Measurements from ENCODE around the gene COX8A. TPM values are rescaled to one million over a fixed set of nuclear protein-coding genes. Genes with fewer than 3 reads are reported as not detected.

Gene COX8A
- total and polyA plus RNA-seq, 7 donors: 419 to 1,691 (median 659) TPM

GRCh38 chr11:64009710-64010109, 35.3 kb downstream of the COX8A start:
- TF ChIP-seq EP300 (IDR thresholded peaks at IDR 0.05): no peak
- no peak for TF ChIP-seq POLR2AphosphoS5 (IDR thresholded peaks at IDR 0.05)
- no peak for TF ChIP-seq POLR2A (IDR thresholded peaks at IDR 0.05)
- TF ChIP-seq, protein P1, sequence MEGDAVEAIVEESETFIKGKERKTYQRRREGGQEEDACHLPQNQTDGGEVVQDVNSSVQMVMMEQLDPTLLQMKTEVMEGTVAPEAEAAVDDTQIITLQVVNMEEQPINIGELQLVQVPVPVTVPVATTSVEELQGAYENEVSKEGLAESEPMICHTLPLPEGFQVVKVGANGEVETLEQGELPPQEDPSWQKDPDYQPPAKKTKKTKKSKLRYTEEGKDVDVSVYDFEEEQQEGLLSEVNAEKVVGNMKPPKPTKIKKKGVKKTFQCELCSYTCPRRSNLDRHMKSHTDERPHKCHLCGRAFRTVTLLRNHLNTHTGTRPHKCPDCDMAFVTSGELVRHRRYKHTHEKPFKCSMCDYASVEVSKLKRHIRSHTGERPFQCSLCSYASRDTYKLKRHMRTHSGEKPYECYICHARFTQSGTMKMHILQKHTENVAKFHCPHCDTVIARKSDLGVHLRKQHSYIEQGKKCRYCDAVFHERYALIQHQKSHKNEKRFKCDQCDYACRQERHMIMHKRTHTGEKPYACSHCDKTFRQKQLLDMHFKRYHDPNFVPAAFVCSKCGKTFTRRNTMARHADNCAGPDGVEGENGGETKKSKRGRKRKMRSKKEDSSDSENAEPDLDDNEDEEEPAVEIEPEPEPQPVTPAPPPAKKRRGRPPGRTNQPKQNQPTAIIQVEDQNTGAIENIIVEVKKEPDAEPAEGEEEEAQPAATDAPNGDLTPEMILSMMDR (IDR thresholded peaks at IDR 0.05): no peak
- Histone ChIP-seq H3K4me3 (no peak overlapping the region), H3K27me3 (no peaks in the 10 kb centered on the region), H3K27ac (no peak overlapping the region), H3K4me1 (peaks cover 0 to 17% (median 17%) of the 10 kb centered on the region in 4 donors), H3K36me3 (no peaks in the 10 kb centered on the region), H3K9me3 (no peaks in the 10 kb centered on the region)
- no peak for DNase-seq
- intact Hi-C loops (cut with DNase I): loop anchor here (2.0 kb wide), 1 partner anchor 27 kb away; no protein-coding TSS in a partner anchor
- 96 to 97% methylated on average over 8 of the region's 8 CpGs for WGBS, 2 donors

DNA sequence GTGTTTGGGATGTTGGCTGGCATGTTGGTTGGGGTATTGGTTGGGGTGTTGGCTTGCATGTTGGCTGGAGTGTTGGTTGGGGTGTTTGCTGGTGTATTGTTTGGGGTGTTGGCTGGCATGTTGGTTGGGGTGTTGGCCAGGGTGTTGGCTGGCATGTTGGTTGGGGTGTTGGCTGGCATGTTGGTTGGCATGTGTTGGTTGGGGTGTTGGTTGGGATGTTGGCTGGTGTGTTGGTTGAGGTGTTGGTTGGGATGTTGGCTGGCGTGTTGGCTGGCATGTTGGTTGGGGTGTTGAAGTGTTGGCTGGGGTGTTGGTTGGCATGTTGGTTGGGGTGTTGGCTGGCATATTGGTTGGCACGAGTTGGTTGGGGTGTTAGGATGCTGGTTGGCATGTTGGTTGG, 36.4 kb downstream of the COX8A start:
- intact Hi-C loops (cut with DNase I): no loop called here
- 96 to 98% methylated on average over 2 of the region's 2 CpGs for WGBS, 2 donors
- H3K9me3 ChIP-seq: no peaks in the 10 kb centered on the region

DNA sequence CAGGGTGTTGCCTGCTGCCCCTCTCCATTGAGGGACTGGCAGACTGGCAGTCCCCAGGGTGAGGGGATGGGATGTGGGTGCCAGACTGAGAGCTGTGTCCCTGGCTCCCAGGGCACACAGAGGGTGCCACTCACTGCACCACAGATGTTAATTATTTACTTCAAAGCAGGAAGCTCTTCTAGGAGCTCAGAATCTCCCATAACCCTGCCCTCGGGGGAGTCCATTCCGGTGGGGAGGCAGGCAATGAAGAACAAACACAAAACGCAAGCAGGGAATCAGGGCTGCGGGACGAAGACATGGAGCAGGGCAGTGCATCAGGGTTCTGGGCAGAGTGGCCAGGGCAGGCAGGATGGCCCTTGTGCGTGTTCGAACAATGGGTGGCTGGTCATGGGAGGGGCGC, 37.0 kb downstream of the COX8A start:
- intact Hi-C loops (cut with DNase I): no loop called here
- WGBS, 2 donors: 46 to 81% methylated on average over 8 of the region's 8 CpGs
- peaks cover 0 to 17% (median 17%) of the 10 kb centered on the region in 4 donors for H3K4me1 ChIP-seq
- H3K27ac ChIP-seq: no peak overlapping the region
- H3K4me3 ChIP-seq: no peak overlapping the region
- H3K27me3 ChIP-seq: no peaks in the 10 kb centered on the region
- no peaks in the 10 kb centered on the region for H3K9me3 ChIP-seq
- no peak for TF ChIP-seq POLR2AphosphoS5 (IDR thresholded peaks at IDR 0.05)
- TF ChIP-seq POLR2A (IDR thresholded peaks at IDR 0.05): no peak
- TF ChIP-seq EP300 (IDR thresholded peaks at IDR 0.05): no peak
- TF ChIP-seq, protein P1 (IDR thresholded peaks at IDR 0.05): no peak
- no peaks in the 10 kb centered on the region for H3K36me3 ChIP-seq
- DNase-seq: no peak

More for the DNA sequence above, 36.4 kb downstream of the COX8A start:
- no peaks in the 10 kb centered on the region for H3K27me3 ChIP-seq
- TF ChIP-seq POLR2AphosphoS5 (IDR thresholded peaks at IDR 0.05) (no peak), EP300 (IDR thresholded peaks at IDR 0.05) (no peak), POLR2A (IDR thresholded peaks at IDR 0.05) (no peak)
- TF ChIP-seq, protein P1 (IDR thresholded peaks at IDR 0.05): no peak
- no peak overlapping the region for H3K27ac ChIP-seq
- H3K4me1 ChIP-seq: peaks cover 0 to 17% (median 17%) of the 10 kb centered on the region in 4 donors
- H3K36me3 ChIP-seq: no peaks in the 10 kb centered on the region
- DNase-seq: no peak
- no peak overlapping the region for H3K4me3 ChIP-seq

DNA sequence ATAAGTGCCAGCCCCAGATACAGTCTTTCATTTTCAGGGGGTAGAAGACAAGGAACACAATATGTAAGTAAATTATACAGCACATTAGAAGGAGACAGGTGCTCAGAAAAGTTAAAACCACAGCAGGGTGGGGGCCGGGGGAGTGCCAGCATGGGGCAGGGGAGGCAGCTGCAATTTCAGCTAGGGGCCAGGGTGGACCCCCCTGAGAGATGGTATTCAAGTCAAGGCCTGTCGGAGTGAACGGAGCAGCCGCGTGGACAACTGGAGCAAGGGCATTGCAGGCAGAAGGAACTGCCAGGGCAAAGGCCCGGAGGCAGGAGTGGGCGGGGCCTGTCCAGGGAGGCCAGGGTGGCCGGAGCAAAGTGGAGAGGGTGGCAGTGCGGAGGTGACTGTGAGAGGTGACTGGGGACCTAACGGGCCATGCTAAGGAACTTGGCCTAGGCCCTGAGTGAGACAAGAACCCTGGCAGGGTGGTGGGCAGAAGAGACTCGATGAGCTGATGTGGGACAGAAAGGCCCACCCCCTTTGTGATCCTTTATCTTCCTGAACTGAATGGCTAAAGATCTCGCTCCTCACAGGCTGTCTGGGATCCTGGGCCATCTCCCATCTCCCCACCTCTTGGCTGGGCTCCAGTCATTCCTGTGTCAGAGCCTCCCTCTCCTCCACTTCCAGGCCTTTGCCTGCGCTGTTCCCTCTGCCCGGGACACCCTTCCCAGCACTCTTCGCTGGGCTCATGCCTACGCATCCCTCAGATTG, 38.9 kb downstream of the COX8A start:
- TF ChIP-seq POLR2A (IDR thresholded peaks at IDR 0.05): no peak
- TF ChIP-seq EP300 (IDR thresholded peaks at IDR 0.05): no peak
- TF ChIP-seq, protein P1 (IDR thresholded peaks at IDR 0.05): no peak
- TF ChIP-seq POLR2AphosphoS5 (IDR thresholded peaks at IDR 0.05): no peak
- Histone ChIP-seq H3K4me3 (no peak overlapping the region), H3K27me3 (no peaks in the 10 kb centered on the region), H3K4me1 (peaks cover 0 to under 1% (median under 1%) of the 10 kb centered on the region in 4 donors), H3K9me3 (no peaks in the 10 kb centered on the region), H3K36me3 (no peaks in the 10 kb centered on the region), H3K27ac (no peak overlapping the region)
- DNase-seq: no peak
- intact Hi-C loops (cut with DNase I): no loop called here
- WGBS, 2 donors: 93 to 96% methylated on average over 16 of the region's 16 CpGs

Data from sigmoid colon (tissue), 7 donors.